ENCODE data around the gene VASH2.

Gene VASH2

DNA sequence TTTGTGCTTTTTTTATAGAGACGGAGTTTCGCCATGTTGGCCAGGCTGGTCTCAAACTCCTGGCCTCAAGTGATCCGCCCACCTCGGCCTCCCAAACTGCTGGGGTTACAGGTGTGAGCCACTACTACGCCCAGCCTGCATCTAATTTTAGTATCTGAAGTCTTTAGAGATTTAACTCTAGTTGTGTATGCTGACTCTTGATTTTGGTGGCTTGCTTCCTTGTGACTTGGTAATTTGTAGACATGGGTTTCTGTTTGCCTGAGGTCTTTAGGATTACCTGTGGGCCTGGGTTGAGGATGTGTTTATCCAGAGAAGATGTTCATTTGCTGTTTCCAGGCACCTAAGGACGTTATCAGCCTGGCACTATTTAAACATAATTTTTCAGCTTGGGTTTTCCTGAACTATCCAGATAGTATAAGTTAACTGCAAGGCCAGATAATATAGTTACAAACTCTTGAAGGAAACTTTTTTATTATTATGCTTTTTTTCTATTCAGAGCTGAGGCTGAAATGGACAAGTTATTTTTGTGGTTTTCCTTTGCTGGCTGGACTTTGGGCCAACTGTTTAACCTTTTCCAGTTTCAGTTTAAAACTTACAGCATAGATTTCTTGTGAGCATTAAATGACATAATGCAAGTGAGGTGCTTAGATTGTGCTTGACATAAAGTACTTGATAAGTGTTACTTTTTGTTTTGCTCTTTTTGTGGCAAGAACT lies 7.5 kb upstream of the VASH2 start:
- H3K36me3 ChIP-seq (ENCODE audit: insufficient read depth, low read length), result no peaks in the 10 kb centered on the region
- H3K4me1 ChIP-seq (ENCODE audit: insufficient read depth, low read length), result 0 out of 2 replicates have a peak, but pooled peaks cover 5% of the 10 kb centered on the region
- no peak overlapping the region for H3K9ac ChIP-seq (ENCODE audit: low read depth, low read length)
- no peaks in the 10 kb centered on the region; the same call in 1 of the 2 replicates for H3K9me3 ChIP-seq (ENCODE audit: control insufficient read depth, insufficient read depth, low read length)

DNA sequence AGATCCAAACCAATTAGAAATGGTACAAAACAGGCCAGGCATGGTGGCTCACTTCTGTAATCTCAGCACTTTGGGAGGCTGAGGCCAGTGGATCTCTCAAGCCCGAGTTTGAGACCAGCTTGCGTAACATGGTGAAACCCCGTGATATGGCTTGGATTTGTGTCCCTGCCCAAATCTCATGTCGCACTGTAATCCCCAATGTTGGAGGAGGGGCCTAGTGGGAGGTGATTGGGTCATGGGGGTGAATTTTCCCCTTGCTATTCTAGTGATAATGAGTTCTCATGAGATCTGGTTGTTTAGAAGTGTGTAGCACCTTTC lies 7.0 kb upstream of the VASH2 start:
- 0 out of 2 replicates have a peak, but pooled peaks cover 5% of the 10 kb centered on the region for H3K4me1 ChIP-seq (ENCODE audit: insufficient read depth, low read length)
- H3K9ac ChIP-seq (ENCODE audit: low read depth, low read length), result no peak overlapping the region
- H3K36me3 ChIP-seq (ENCODE audit: insufficient read depth, low read length), result no peaks in the 10 kb centered on the region
- H3K9me3 ChIP-seq (ENCODE audit: control insufficient read depth, insufficient read depth, low read length), result no peaks in the 10 kb centered on the region; the same call in 1 of the 2 replicates

DNA sequence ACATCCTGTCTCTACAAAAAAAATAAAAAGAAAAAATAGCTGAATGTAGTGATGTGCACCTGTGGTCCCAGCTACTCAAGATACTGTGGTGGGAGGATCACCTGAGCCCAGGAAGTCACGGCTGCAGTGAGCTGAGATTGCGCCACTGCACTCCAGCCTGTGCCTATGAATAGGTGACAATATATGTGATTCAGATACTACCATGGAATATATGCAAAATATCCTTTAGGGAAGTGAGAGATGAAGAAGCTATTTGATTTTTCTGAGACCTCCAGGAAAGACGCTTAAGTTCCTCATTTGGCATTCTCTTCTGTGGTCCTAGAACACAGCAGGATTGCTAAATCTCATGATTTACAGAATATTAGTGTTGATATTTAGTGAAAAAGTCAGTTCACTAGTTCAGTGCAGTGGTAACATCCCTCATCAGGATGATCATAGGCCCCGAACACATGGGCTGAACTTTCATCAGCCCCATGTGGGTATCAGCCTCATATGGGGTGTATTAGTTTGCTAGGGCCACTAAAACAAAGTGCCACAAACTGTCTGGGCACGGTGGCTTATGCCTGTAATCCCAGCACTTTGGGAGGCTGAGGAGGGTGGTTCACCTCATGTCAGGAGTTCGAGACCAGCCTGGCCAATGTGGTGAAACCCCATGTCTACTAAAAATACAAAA lies 6.0 kb upstream of the VASH2 start:
- no peaks in the 10 kb centered on the region for H3K36me3 ChIP-seq (ENCODE audit: insufficient read depth, low read length)
- no peak overlapping the region for H3K9ac ChIP-seq (ENCODE audit: low read depth, low read length)
- no peaks in the 10 kb centered on the region; the same call in 1 of the 2 replicates for H3K9me3 ChIP-seq (ENCODE audit: control insufficient read depth, insufficient read depth, low read length)
- 0 out of 2 replicates have a peak, but pooled peaks cover 5% of the 10 kb centered on the region for H3K4me1 ChIP-seq (ENCODE audit: insufficient read depth, low read length)

DNA sequence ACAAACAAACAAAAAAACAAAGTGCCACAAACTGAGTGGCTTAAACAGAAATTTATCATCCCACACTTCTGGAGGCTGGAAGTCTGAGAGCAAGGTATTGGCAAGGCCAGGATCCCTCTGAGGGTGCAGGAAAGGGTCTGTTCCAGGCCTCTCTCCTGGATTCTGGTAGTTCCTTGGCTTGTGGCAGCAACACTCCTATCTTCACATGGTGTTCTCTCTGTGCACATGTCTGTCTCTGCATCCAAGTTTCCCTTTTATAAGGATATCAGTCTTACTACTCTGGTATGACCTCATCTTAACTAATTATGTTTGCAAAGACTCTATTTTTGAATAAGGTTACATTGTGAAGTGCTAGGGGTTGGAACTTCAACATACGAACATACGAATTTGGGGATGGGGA lies 5.3 kb upstream of the VASH2 start:
- no peak overlapping the region for H3K9ac ChIP-seq (ENCODE audit: low read depth, low read length)
- no peaks in the 10 kb centered on the region; the same call in 1 of the 2 replicates for H3K9me3 ChIP-seq (ENCODE audit: control insufficient read depth, insufficient read depth, low read length)
- H3K36me3 ChIP-seq (ENCODE audit: insufficient read depth, low read length), result no peaks in the 10 kb centered on the region
- H3K4me1 ChIP-seq (ENCODE audit: insufficient read depth, low read length), result peaks cover 9% of the 10 kb centered on the region; the same call in 1 of the 2 replicates

DNA sequence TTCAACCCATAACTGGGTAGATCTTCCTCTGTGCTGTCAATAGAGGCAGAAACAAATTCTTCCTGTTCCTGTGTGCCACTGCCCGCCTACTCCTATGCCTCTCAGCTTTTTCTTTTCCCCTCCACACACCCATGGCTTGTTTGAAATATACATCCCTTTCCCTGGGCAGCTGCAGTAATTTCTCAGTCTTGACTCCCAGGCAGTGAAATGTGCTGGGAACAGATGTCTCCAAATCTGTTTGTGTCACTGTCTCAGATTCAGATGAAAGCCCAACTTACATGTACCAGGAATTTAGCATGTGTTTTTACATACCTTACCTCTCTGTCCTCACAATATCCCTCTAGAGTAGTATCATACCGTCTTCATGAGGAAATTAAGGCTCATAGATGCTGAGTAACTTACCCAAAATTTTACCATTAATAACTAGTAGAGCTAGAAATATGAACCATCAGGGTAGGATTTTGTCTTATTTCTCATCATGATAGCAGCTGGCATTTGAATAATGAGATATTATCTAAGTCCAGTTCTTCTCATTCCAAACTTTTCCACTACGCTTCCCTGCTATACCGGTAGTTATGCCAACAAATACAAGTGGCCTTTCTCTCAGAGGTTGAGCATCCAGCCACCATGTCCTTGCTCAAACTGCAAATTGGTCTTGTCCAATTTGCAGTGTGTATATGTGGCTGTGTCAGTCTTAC lies 4.7 kb upstream of the VASH2 start:
- Histone ChIP-seq H3K9ac (ENCODE audit: low read depth, low read length) (no peak overlapping the region), H3K9me3 (ENCODE audit: control insufficient read depth, insufficient read depth, low read length) (no peaks in the 10 kb centered on the region; the same call in 1 of the 2 replicates), H3K36me3 (ENCODE audit: insufficient read depth, low read length) (no peaks in the 10 kb centered on the region), H3K4me1 (ENCODE audit: insufficient read depth, low read length) (peaks cover 9% of the 10 kb centered on the region; the same call in 1 of the 2 replicates)

DNA sequence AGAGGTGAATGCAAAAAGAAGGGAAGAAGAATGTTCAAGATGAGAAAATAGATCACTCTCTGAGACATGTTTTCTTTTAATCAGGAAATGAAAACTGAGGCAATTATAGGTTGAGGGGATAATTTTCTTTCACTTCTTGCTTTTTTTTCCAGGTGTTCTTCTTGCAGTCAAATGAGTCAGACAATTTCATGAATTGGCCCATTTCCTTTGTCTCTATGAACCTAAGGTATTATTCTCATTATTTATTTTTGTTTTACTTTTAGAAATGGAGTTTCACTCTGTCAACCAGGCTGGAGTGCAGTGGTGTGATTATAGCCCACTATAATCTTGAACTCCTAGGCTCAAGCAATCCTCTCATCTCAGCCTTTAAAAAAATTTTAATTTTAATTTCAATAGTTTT lies 3.5 kb upstream of the VASH2 start:
- peaks cover 9% of the 10 kb centered on the region; the same call in 1 of the 2 replicates for H3K4me1 ChIP-seq (ENCODE audit: insufficient read depth, low read length)
- H3K36me3 ChIP-seq (ENCODE audit: insufficient read depth, low read length), result peaks cover 2% of the 10 kb centered on the region
- H3K9me3 ChIP-seq (ENCODE audit: control insufficient read depth, insufficient read depth, low read length), result no peaks in the 10 kb centered on the region
- no peak overlapping the region for H3K9ac ChIP-seq (ENCODE audit: low read depth, low read length)

DNA sequence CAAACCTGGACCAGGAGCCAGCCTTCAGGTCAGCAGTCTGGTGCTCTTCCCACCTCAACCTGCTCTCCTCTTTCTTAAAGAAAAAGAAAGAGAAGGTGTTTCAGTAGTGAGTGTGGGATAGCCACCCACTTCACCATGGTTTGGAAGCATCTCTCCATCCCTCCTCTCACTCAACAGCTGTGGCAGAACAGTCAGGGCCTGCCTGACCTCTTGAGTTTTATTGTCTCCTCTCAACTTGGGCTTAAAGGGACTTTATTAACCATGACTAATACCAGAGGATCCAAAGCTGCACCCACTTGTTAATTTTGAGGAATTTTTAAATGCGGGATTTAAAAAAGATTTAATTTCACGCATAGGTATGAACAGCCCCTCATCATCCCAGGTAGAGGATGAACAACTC lies 570 bp upstream of the VASH2 start:
- Histone ChIP-seq H3K9ac (ENCODE audit: low read depth, low read length) (peak overlapping the region; percentile 73), H3K36me3 (ENCODE audit: insufficient read depth, low read length) (peaks cover 25% of the 10 kb centered on the region), H3K9me3 (ENCODE audit: control insufficient read depth, insufficient read depth, low read length) (no peaks in the 10 kb centered on the region), H3K4me1 (ENCODE audit: insufficient read depth, low read length) (peaks cover 25% of the 10 kb centered on the region)

DNA sequence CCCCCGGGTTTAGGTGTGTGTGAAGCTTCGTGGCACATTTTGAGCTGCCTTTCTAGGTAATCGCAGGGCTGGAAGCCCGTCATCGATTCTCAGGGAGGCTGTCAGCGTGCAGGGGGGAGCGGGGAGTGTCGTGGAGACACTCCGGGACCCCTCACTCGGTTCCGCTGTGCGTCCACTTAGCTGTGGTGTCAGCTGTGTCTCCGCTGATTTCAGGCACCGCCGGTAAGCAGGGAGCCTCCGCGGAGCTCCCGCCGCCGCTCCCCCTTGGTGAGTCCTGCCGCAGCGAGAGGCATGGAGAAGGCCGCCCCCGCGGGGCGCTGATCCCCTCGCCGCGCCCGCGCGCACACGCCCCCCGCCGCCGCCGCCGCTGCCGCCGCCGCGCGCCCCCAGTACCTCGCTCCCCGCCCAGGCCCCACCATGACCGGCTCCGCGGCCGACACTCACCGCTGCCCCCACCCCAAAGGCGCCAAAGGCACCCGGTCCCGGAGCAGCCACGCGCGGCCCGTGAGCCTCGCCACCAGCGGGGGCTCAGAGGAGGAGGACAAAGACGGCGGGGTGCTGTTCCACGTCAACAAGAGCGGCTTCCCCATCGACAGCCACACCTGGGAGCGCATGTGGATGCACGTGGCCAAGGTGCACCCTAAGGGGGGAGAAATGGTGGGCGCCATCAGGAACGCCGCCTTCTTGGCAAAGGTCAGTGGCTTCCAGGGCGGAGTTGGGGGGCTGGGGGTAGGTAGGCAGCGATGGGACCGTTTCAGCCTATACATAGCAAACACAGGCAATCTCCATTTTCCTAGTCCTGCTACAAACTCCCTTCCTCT lies 995 bp downstream of the VASH2 start:
- Histone ChIP-seq H3K36me3 (ENCODE audit: insufficient read depth, low read length) (peaks cover 37% of the 10 kb centered on the region), H3K4me1 (ENCODE audit: insufficient read depth, low read length) (peaks cover 28% of the 10 kb centered on the region), H3K9ac (ENCODE audit: low read depth, low read length) (peak overlapping the region; percentile 73), H3K9me3 (ENCODE audit: control insufficient read depth, insufficient read depth, low read length) (no peaks in the 10 kb centered on the region)

DNA sequence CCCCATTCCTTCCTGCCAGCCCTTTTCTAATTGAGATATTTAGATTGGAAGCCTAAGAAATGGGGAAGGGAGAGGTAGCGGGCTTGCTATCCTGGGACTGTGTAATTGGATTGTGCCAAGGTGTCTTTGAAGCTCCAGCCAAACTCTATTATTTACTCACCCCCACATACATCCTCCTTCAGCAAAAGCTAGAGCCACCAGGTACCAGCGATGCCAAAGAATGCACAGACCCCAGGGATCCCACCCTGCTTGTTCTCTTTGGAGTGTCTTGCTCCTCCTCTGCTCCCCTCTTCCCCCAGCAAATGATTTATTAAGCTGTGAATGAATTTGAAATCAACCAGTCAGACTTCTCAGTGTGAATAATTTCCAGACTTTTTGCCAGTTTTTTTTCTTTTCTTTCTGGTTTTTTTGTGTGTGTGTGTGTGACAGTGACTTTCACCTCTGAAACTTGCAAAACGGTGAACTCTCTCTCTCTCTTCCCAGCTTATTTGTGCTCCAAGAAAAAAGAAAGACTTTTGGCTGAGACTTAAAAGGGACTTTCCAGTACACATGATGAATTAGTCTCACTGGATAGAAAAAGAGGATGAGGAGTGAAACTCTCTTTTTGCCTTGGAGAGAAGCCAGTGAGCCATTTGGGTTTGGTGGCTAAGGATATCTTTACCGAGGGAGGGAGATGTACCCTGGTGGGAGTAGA lies 1.8 kb downstream of the VASH2 start:
- Histone ChIP-seq H3K9ac (ENCODE audit: low read depth, low read length) (peak overlapping the region; percentile 60), H3K9me3 (ENCODE audit: control insufficient read depth, insufficient read depth, low read length) (no peaks in the 10 kb centered on the region), H3K36me3 (ENCODE audit: insufficient read depth, low read length) (peaks cover 44% of the 10 kb centered on the region), H3K4me1 (ENCODE audit: insufficient read depth, low read length) (peaks cover 28% of the 10 kb centered on the region)

DNA sequence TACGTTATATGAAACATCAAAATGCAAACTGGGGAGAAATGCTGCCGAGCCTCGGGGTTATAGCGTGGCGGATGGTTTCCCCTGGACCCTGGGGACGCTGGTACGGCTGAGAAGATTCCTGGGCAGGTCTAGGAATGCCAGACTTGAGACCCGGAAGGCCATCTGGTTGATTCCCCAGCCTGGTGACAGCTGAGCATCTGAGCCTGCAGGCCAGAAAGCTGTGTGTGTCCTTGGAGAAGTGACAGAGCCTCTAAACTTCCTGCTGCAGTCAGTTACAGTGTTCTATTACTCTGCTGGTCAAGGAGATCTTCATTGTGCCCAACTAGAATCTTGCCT lies 2.3 kb downstream of the VASH2 start:
- no peaks in the 10 kb centered on the region for H3K9me3 ChIP-seq (ENCODE audit: control insufficient read depth, insufficient read depth, low read length)
- peaks cover 28% of the 10 kb centered on the region for H3K4me1 ChIP-seq (ENCODE audit: insufficient read depth, low read length)
- peaks cover 48% of the 10 kb centered on the region for H3K36me3 ChIP-seq (ENCODE audit: insufficient read depth, low read length)
- H3K9ac ChIP-seq (ENCODE audit: low read depth, low read length), result peak overlapping the region; percentile 60

DNA sequence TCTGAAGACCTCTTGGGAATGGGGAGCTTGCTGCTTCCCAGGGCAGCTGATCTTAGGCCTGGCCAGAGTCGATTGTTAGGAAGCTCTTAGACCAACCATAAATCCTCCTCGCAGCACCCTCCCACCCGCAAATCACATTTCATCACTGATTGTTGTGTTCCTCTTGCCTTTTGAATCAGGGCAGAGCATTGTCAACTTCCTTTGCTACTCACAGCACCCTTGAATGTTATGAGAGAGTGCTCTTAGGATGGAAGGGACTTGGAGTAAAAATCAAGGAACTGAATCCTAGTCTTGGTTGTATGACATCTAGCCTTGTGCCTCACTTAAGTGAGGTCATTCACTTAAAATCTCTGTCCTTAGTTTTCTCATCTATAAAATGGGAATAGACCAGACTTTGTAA lies 3.0 kb downstream of the VASH2 start:
- peak overlapping the region; percentile 60; the same call in 1 of the 2 replicates for H3K9ac ChIP-seq (ENCODE audit: low read depth, low read length)
- H3K9me3 ChIP-seq (ENCODE audit: control insufficient read depth, insufficient read depth, low read length), result no peaks in the 10 kb centered on the region
- H3K36me3 ChIP-seq (ENCODE audit: insufficient read depth, low read length), result peaks cover 54% of the 10 kb centered on the region
- H3K4me1 ChIP-seq (ENCODE audit: insufficient read depth, low read length), result peaks cover 28% of the 10 kb centered on the region

DNA sequence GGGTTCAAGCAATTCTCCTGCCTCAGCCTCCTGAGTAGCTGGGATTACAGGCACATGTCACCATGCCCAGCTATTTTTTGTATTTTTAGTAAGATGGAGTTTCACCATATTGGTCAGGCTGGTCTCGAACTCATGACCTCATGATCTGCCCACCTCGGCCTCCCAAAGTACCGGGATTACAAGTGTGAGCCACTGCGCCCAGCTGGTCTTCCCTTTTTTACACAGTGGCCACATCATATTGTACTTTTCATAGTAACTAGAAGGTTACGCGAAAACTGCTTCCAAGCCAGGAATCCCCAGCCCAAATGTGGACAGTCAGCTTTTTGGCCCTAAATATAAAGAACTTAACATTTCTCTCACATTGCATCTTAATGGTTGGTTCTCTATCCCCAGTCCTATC lies 4.2 kb downstream of the VASH2 start:
- H3K36me3 ChIP-seq (ENCODE audit: insufficient read depth, low read length), result peaks cover 64% of the 10 kb centered on the region
- no peak overlapping the region; the same call in 1 of the 2 replicates for H3K9ac ChIP-seq (ENCODE audit: low read depth, low read length)
- peaks cover 28% of the 10 kb centered on the region for H3K4me1 ChIP-seq (ENCODE audit: insufficient read depth, low read length)
- no peaks in the 10 kb centered on the region for H3K9me3 ChIP-seq (ENCODE audit: control insufficient read depth, insufficient read depth, low read length)

DNA sequence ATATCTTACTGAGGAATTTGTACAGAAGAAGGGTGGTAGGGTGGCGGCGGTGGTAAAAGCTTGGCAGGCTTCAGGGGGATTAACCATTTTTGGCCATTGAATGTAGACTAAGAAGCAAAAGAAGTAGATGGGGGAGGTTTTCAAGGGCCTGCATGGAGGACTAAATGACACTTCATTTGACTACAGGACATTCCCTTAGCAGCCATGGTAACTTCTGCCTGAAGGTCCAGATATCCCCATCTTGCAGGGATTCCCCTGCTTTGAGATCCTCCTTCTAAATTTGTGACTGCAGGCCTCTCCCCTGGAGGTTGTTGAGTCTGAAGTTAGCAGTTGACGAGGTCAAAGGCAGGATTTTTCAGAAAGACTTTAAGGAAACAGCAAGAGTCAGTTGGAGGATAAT lies 4.8 kb downstream of the VASH2 start:
- Histone ChIP-seq H3K4me1 (ENCODE audit: insufficient read depth, low read length) (peaks cover 24% of the 10 kb centered on the region), H3K36me3 (ENCODE audit: insufficient read depth, low read length) (peaks cover 67% of the 10 kb centered on the region), H3K9me3 (ENCODE audit: control insufficient read depth, insufficient read depth, low read length) (no peaks in the 10 kb centered on the region), H3K9ac (ENCODE audit: low read depth, low read length) (no peak overlapping the region)

All from ES-I3 (cell line).